A172 (cell line): ENCODE results near the gene OTOF. TPM values are rescaled to one million over a fixed set of nuclear protein-coding genes. Genes with fewer than 3 reads are reported as not detected.

ENCODE experiments used
- DNase-seq: peaks from one replicate; pipeline ENCODE4 v3.0.0-alpha.2; 2015; ENCODE audit warnings: low spot score
- total RNA-seq: library from RNA; depleted of rRNA; stranded (reverse); fragments of >200 nt; shearing (Covaris generic); gene quantifications from 2 replicates; pipeline ENCODE4 v1.2.3, GENCODE V29; 2014; rRNA removed

Gene OTOF
- total RNA-seq, 1 experiment from 2014 or later: 2.1 TPM

- DNase-seq: no peak
Measured at GRCh38 chr2:26412091-26412673, 65.7 kb downstream of the OTOF start.

GRCh38 chr2:26411419-26411818 is 66.5 kb downstream of the OTOF start:
- DNase-seq: no peak

- no peak for DNase-seq
Measured at GRCh38 chr2:26410764-26411243, 67.1 kb downstream of the OTOF start.

GRCh38 chr2:26409785-26410184 is 68.1 kb downstream of the OTOF start:
- DNase-seq: no peak

GRCh38 chr2:26407526-26407925 is 70.4 kb downstream of the OTOF start:
- no peak for DNase-seq

Other genes starting within 250 kb of the OTOF start
- gene HADHA, start 233.5 kb downstream of the OTOF start, total RNA-seq: 113 and 121 TPM in 2 replicates
- 115 and 117 TPM in 2 replicates for gene HADHB, start 233.2 kb downstream of the OTOF start, total RNA-seq
- 19.0 and 20.6 TPM in 2 replicates for gene SELENOI, start 132.0 kb downstream of the OTOF start, total RNA-seq
- 0.07 and 0.12 TPM in 2 replicates for gene ADGRF3, start 131.3 kb downstream of the OTOF start, total RNA-seq
- gene DRC1, start 76.2 kb downstream of the OTOF start, total RNA-seq: 0.43 TPM in 1 of 2 replicates, not detected in the other
- gene CIB4, start 163.2 kb upstream of the OTOF start, total RNA-seq: not detected in 2 replicates
- 0.05 and 0.60 TPM in 2 replicates for gene KCNK3, start 214.6 kb upstream of the OTOF start, total RNA-seq